Neural cell (in vitro differentiated cells): ENCODE measurements around the gene HPS5. TPM values are rescaled to one million over a fixed set of nuclear protein-coding genes. Genes with fewer than 3 reads are reported as not detected.

ENCODE experiments used
- H2AFZ ChIP-seq: fragments of 200-600, 300-800 bp; sonication (generic), shearing (Covaris generic); 2 replicates; pipeline ENCODE4 v1.6.0; 2014; ENCODE audit warnings: low read depth, mild to moderate bottlenecking, antibody characterized with exemption, low read length, moderate library complexity
- H3F3A ChIP-seq: fragments of 200-600 bp; shearing (Covaris generic); 2 replicates; pipeline ENCODE4 v1.6.1; 2016; ENCODE audit warnings: mild to moderate bottlenecking, moderate library complexity, mixed read lengths, antibody characterized with exemption, low read length; ENCODE audit not compliant: insufficient read depth, poor library complexity, severe bottlenecking
- H3K27ac ChIP-seq: fragments of 200-600, 300-800 bp; sonication (generic), shearing (Covaris generic); 2 replicates; pipeline ENCODE4 v1.5.1; 2014; ENCODE audit warnings: mild to moderate bottlenecking, low read length, moderate library complexity
- H3K27me3 ChIP-seq: fragments of 300-800, 200-600 bp; sonication (generic), shearing (Covaris generic); 2 replicates; pipeline ENCODE4 v1.6.0; 2014; ENCODE audit warnings: mild to moderate bottlenecking, low read depth, low read length, moderate library complexity; ENCODE audit not compliant: insufficient read depth
- H3K36me3 ChIP-seq: fragments of 300-800, 200-600 bp; sonication (generic), shearing (Covaris generic); 2 replicates; pipeline ENCODE4 v1.5.1; 2014; ENCODE audit warnings: mild to moderate bottlenecking, antibody characterized with exemption, low read length, moderate library complexity; ENCODE audit not compliant: insufficient read depth
- H3K4me2 ChIP-seq: fragments of 300-800, 200-600 bp; sonication (generic), shearing (Covaris generic); 2 replicates; pipeline ENCODE4 v1.6.0; 2014; ENCODE audit warnings: mild to moderate bottlenecking, low read length
- H3K4me3 ChIP-seq: fragments of 300-800, 200-600 bp; sonication (generic), shearing (Covaris generic); 2 replicates; pipeline ENCODE4 v1.5.1; 2014; ENCODE audit warnings: mild to moderate bottlenecking, low read length, moderate library complexity
- H3K79me2 ChIP-seq: fragments of 200-600 bp; shearing (Covaris generic); replicated peaks from 2 replicates; pipeline ENCODE4 v1.6.0; 2014; ENCODE audit warnings: mild to moderate bottlenecking, low read length, moderate library complexity; ENCODE audit not compliant: insufficient read depth
- H3K9ac ChIP-seq: fragments of 300-800, 200-600 bp; sonication (generic), shearing (Covaris generic); 2 replicates; pipeline ENCODE4 v1.6.1; 2016; ENCODE audit warnings: mild to moderate bottlenecking, low read length, mixed read lengths
- H3K9me2 ChIP-seq: fragments of 200-600 bp; shearing (Covaris generic); 2 replicates; pipeline ENCODE4 v1.6.1; 2016; ENCODE audit warnings: mild to moderate bottlenecking, low read length, mixed read lengths; ENCODE audit not compliant: insufficient read depth
- H3K9me3 ChIP-seq: fragments of 200-600, 300-800 bp; sonication (generic), shearing (Covaris generic); 2 replicates; pipeline ENCODE4 v1.6.1; 2016; ENCODE audit warnings: mild to moderate bottlenecking, mixed run types, low read length, moderate library complexity, mixed read lengths
- H4K20me1 ChIP-seq: fragments of 200-600 bp; shearing (Covaris generic); 2 replicates; pipeline ENCODE4 v1.6.1; 2016; ENCODE audit warnings: mild to moderate bottlenecking, mixed run types; ENCODE audit not compliant: insufficient read depth
- CTCF ChIP-seq: fragments of 450-650 bp; IDR thresholded peaks from 2 replicates; pipeline ENCODE4 v1.5.1; 2014; ENCODE audit warnings: antibody characterized with exemption, mild to moderate bottlenecking, moderate library complexity; ENCODE audit not compliant: poor library complexity, severe bottlenecking
- EP300 ChIP-seq: fragments of 450-650 bp; conservative IDR thresholded peaks from 2 replicates; pipeline ENCODE4 v1.6.1; 2014; ENCODE audit warnings: antibody characterized with exemption, mild to moderate bottlenecking, moderate library complexity; ENCODE audit not compliant: poor library complexity, severe bottlenecking
- EZH2 ChIP-seq: fragments of 200-600, 300-800 bp; shearing (Covaris generic), sonication (generic); IDR thresholded peaks from 2 replicates; pipeline ENCODE4 v1.6.1; 2014; ENCODE audit warnings: antibody characterized with exemption, low read length, borderline replicate concordance, mild to moderate bottlenecking; ENCODE audit not compliant: insufficient read depth, poor library complexity, severe bottlenecking
- MXI1 ChIP-seq: fragments of 450-650 bp; conservative IDR thresholded peaks from 2 replicates; pipeline ENCODE4 v1.6.1; 2014; ENCODE audit warnings: antibody characterized with exemption, mild to moderate bottlenecking; ENCODE audit not compliant: poor library complexity, severe bottlenecking
- POLR2AphosphoS5 ChIP-seq: IDR thresholded peaks from 2 replicates; pipeline ENCODE4 v1.6.1; 2012
- RAD21 ChIP-seq: fragments of 450-650 bp; conservative IDR thresholded peaks from 2 replicates; pipeline ENCODE4 v1.6.1; 2014; ENCODE audit warnings: antibody characterized with exemption, mild to moderate bottlenecking, moderate library complexity
- REST ChIP-seq: IDR thresholded peaks from 2 replicates; pipeline ENCODE4 v1.6.1; 2012; ENCODE audit warnings: borderline replicate concordance
- SMC3 ChIP-seq: fragments of 450-650 bp; conservative IDR thresholded peaks from 2 replicates; pipeline ENCODE4 v1.6.1; 2014; ENCODE audit warnings: antibody characterized with exemption, mild to moderate bottlenecking, moderate library complexity; ENCODE audit not compliant: poor library complexity
- TAF1 ChIP-seq: IDR thresholded peaks from 2 replicates; pipeline ENCODE4 v1.6.1; 2012; ENCODE audit warnings: low read depth
- polyA plus RNA-seq: library from polyadenylated mRNA; depleted of rRNA; stranded (reverse); fragments of >200 nt; gene quantifications from 2 replicates; pipeline ENCODE4 v1.2.3, GENCODE V29; 2014

The HPS5 gene
- polyA plus RNA-seq, 1 donor from 2014 or later = 28.5 TPM

- H3K9me2 ChIP-seq = no peaks in the 10 kb centered on the region
- H4K20me1 ChIP-seq = no peaks in the 10 kb centered on the region
- no peak overlapping the region for H3K27ac ChIP-seq
- no peak overlapping the region for H3K9ac ChIP-seq
- H3F3A ChIP-seq = no peaks in the 10 kb centered on the region
- H3K4me3 ChIP-seq = no peak overlapping the region
- no peaks in the 10 kb centered on the region for H3K9me3 ChIP-seq
- no peak overlapping the region for H3K4me2 ChIP-seq
- no peaks in the 10 kb centered on the region for H3K27me3 ChIP-seq
- H3K79me2 ChIP-seq = no peaks in the 10 kb centered on the region
- TF ChIP-seq TAF1 (no peak), REST (no peak), POLR2AphosphoS5 (no peak), RAD21 (no peak), EP300 (no peak), EZH2 (no peak), SMC3 (no peak), MXI1 (no peak), CTCF (no peak)
- no peaks in the 10 kb centered on the region for H3K36me3 ChIP-seq
- no peak overlapping the region for H2AFZ ChIP-seq
Observed at GRCh38 chr11:18243783-18244362, 78.1 kb downstream of the HPS5 start.

GRCh38 chr11:18239655-18240054 is 82.3 kb downstream of the HPS5 start:
- no peaks in the 10 kb centered on the region for H3K9me2 ChIP-seq
- H2AFZ ChIP-seq = no peak overlapping the region
- no peaks in the 10 kb centered on the region for H4K20me1 ChIP-seq
- H3F3A ChIP-seq = no peaks in the 10 kb centered on the region
- no peaks in the 10 kb centered on the region for H3K36me3 ChIP-seq
- H3K9me3 ChIP-seq = no peaks in the 10 kb centered on the region
- H3K4me3 ChIP-seq = no peak overlapping the region
- no peak overlapping the region for H3K9ac ChIP-seq
- H3K27ac ChIP-seq = no peak overlapping the region
- TF ChIP-seq CTCF (no peak), MXI1 (no peak), RAD21 (no peak), SMC3 (no peak), POLR2AphosphoS5 (no peak), TAF1 (no peak), EP300 (no peak), REST (no peak), EZH2 (no peak)
- H3K79me2 ChIP-seq = no peaks in the 10 kb centered on the region
- H3K27me3 ChIP-seq = no peaks in the 10 kb centered on the region
- H3K4me2 ChIP-seq = no peak overlapping the region
